H1 (cell line): ENCODE results near the gene IFT122. TPM values are rescaled to one million over a fixed set of nuclear protein-coding genes. Genes with fewer than 3 reads are reported as not detected.

Experiments
- POU5F1 ChIP-seq: IDR thresholded peaks from 2 replicates; pipeline ENCODE4 v1.6.1; 2011; ENCODE audit warnings: low read depth, mild to moderate bottlenecking, low read length, moderate library complexity
- polyA plus RNA-seq, 7 experiments: library from polyadenylated mRNA; depleted of rRNA in 3 of 7; stranded (reverse) in 5 of 7; unstranded in 2 of 7; fragments of >200 nt in 5 of 7; fragments of 200-250 nt in 2 of 7; gene quantifications; 1 replicate in 5 of 7; 2 replicates in 1 of 7; 4 replicates in 1 of 7; pipeline versions ENCODE4 v1.2.1 to v1.2.3, GENCODE V29; 2011 to 2013; ENCODE audit warnings: missing spikeins in 2 of 7, mixed read lengths in 2 of 7
- total RNA-seq: library from RNA; stranded (reverse); fragmentation: NEBNext Ultra II Directional; extraction: Animal tissue kit (Norgen Biotek cat#: 25700); gene quantifications from 2 replicates; pipeline ENCODE4 v1.2.1, GENCODE V29; 2021
- TF ChIP-seq, protein P1 (sequence below), 3 experiments: IDR thresholded peaks; 1 replicate in 2 of 3; 2 replicates in 1 of 3; pipeline versions ENCODE4 v1.5.1 to v1.6.1; 2011; ENCODE audit warnings: low read length in 3 of 3, mild to moderate bottlenecking in 3 of 3, inconsistent platforms in 2 of 3, low read depth in 1 of 3, moderate library complexity in 1 of 3; ENCODE audit not compliant: insufficient read depth in 1 of 3; ENCODE audit errors: control extremely low read depth in 1 of 3
- TF ChIP-seq, protein P2 (sequence below): IDR thresholded peaks from 2 replicates; pipeline ENCODE4 v1.6.1; 2012; ENCODE audit warnings: low read length, inconsistent platforms

The IFT122 gene
- total and polyA plus RNA-seq, 2 of the 8 experiments (the other 6 are each of a cell fraction or from before 2014, with no cell fraction given) = 23.7 to 25.1 TPM

GRCh38 chr3:129556358-129556695, 116.3 kb downstream of the IFT122 start (continued):
- TF ChIP-seq, protein P1, sequence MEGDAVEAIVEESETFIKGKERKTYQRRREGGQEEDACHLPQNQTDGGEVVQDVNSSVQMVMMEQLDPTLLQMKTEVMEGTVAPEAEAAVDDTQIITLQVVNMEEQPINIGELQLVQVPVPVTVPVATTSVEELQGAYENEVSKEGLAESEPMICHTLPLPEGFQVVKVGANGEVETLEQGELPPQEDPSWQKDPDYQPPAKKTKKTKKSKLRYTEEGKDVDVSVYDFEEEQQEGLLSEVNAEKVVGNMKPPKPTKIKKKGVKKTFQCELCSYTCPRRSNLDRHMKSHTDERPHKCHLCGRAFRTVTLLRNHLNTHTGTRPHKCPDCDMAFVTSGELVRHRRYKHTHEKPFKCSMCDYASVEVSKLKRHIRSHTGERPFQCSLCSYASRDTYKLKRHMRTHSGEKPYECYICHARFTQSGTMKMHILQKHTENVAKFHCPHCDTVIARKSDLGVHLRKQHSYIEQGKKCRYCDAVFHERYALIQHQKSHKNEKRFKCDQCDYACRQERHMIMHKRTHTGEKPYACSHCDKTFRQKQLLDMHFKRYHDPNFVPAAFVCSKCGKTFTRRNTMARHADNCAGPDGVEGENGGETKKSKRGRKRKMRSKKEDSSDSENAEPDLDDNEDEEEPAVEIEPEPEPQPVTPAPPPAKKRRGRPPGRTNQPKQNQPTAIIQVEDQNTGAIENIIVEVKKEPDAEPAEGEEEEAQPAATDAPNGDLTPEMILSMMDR (IDR thresholded peaks at IDR 0.05; ENCODE audit: control extremely low read depth in 1 of 3, insufficient read depth in 1 of 3, low read depth in 1 of 3, low read length in 3 of 3) = no peak
- TF ChIP-seq, protein P2, sequence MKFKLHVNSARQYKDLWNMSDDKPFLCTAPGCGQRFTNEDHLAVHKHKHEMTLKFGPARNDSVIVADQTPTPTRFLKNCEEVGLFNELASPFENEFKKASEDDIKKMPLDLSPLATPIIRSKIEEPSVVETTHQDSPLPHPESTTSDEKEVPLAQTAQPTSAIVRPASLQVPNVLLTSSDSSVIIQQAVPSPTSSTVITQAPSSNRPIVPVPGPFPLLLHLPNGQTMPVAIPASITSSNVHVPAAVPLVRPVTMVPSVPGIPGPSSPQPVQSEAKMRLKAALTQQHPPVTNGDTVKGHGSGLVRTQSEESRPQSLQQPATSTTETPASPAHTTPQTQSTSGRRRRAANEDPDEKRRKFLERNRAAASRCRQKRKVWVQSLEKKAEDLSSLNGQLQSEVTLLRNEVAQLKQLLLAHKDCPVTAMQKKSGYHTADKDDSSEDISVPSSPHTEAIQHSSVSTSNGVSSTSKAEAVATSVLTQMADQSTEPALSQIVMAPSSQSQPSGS = no peak
- TF ChIP-seq POU5F1 = no peak
